Fibroblast of lung (primary cell): Measurements from ENCODE around the gene ARTN. TPM values are rescaled to one million over a fixed set of nuclear protein-coding genes. Genes with fewer than 3 reads are reported as not detected.

Experiments used
- DNase-seq, 2 donors: peaks; one replicate each; pipeline versions ENCODE4 v3.0.0 to v3.0.0-alpha.2; 2010; ENCODE audit warnings: low read depth in 2 of 2
- H2AFZ ChIP-seq: 2 replicates; pipeline ENCODE4 v1.5.1; 2012; ENCODE audit warnings: low read length, control low read depth, inconsistent platforms
- H3K27ac ChIP-seq: 2 replicates; pipeline ENCODE4 v1.5.1; 2011; ENCODE audit warnings: low read length, control low read depth; ENCODE audit not compliant: insufficient read depth
- H3K27me3 ChIP-seq: 2 replicates; pipeline ENCODE4 v1.5.1; 2011; ENCODE audit warnings: mild to moderate bottlenecking, low read length; ENCODE audit not compliant: control insufficient read depth, insufficient read depth
- H3K36me3 ChIP-seq: 2 replicates; pipeline ENCODE4 v1.5.1; 2011; ENCODE audit warnings: low read length; ENCODE audit not compliant: control insufficient read depth, insufficient read depth
- H3K4me1 ChIP-seq: 2 replicates; pipeline ENCODE4 v1.5.1; 2011; ENCODE audit warnings: low read length; ENCODE audit not compliant: control insufficient read depth, insufficient read depth; ENCODE audit errors: extremely low read depth
- H3K4me2 ChIP-seq: 2 replicates; pipeline ENCODE4 v1.5.1; 2011; ENCODE audit warnings: low read length, control low read depth; ENCODE audit not compliant: insufficient read depth; ENCODE audit errors: extremely low read depth
- H3K4me3 ChIP-seq, 4 experiments: fragments of 200-600 bp in 1 of 4; sonication (generic) in 1 of 4; replicated peaks in 1 of 4; 2 replicates each; pipeline ENCODE4 v1.5.1; 2011 to 2016; ENCODE audit warnings: low read length in 4 of 4, low read depth in 3 of 4, mild to moderate bottlenecking in 3 of 4, control low read depth in 2 of 4, inconsistent platforms in 1 of 4, mixed read lengths in 1 of 4; ENCODE audit not compliant: insufficient read depth in 1 of 4; ENCODE audit errors: control extremely low read depth in 1 of 4
- H3K79me2 ChIP-seq: 2 replicates; pipeline ENCODE4 v1.5.1; 2012; ENCODE audit warnings: mild to moderate bottlenecking, low read length, inconsistent platforms; ENCODE audit not compliant: control insufficient read depth, insufficient read depth
- H3K9ac ChIP-seq: 2 replicates; pipeline ENCODE4 v1.5.1; 2011; ENCODE audit warnings: mild to moderate bottlenecking, low read length, control low read depth; ENCODE audit not compliant: insufficient read depth
- H3K9me3 ChIP-seq: 2 replicates; pipeline ENCODE4 v1.5.1; 2012; ENCODE audit warnings: low read depth, low read length; ENCODE audit not compliant: control insufficient read depth, insufficient read depth
- H4K20me1 ChIP-seq: 2 replicates; pipeline ENCODE4 v1.5.1; 2011; ENCODE audit warnings: low read length; ENCODE audit not compliant: control insufficient read depth, insufficient read depth; ENCODE audit errors: extremely low read depth
- EZH2 ChIP-seq: IDR thresholded peaks from 2 replicates; pipeline ENCODE4 v1.5.1; 2012; ENCODE audit warnings: low read length, control low read depth, mild to moderate bottlenecking; ENCODE audit errors: missing control alignments
- polyA plus RNA-seq, 2 donors: library from polyadenylated mRNA; depleted of rRNA in 1 of 2; stranded (reverse) in 1 of 2; unstranded in 1 of 2; fragments of >200 nt; gene quantifications; 2 replicates each; pipeline ENCODE4 v1.2.1, GENCODE V29; 2011 to 2012; ENCODE audit warnings: missing spikeins in 1 of 2
- total RNA-seq: library from RNA; depleted of rRNA; stranded (reverse); fragments of >200 nt; gene quantifications from 2 replicates; pipeline ENCODE4 v1.2.1, GENCODE V29; 2014
- TF ChIP-seq, protein P1 (sequence below), 2 donors: IDR thresholded peaks in 1 of 2; conservative IDR thresholded peaks in 1 of 2; 1 replicate in 1 of 2; 2 replicates in 1 of 2; pipeline ENCODE4 v1.5.1; 2011 to 2012; ENCODE audit warnings: low read length in 2 of 2, control low read depth in 1 of 2, inconsistent platforms in 1 of 2, low read depth in 1 of 2, mild to moderate bottlenecking in 1 of 2

Gene ARTN
- total and polyA plus RNA-seq, 2 donors (not counting 1 experiment from before 2014, with no cell fraction given), result 0.06 to 0.50 TPM

DNA sequence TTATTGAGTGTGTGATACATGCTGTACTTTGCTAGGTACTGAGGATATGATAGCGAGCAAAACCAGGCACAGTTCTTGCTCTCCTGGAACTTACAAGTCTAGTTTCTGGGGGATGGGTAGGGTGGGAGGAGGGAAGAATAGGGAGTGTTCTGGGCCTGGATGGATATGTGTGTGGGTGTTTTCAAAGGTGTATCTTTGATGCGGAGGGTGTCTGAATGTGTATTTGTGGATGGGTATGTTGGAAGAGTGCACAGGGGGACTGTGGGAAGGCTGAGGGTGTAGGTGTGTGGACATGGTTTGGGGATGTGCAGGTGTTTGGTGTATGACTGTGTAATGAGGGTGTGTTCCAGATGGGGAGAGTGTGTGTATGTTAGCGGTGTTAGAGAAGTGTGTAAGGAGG lies 31.7 kb downstream of the ARTN start:
- Histone ChIP-seq H3K27me3 (no peaks in the 10 kb centered on the region), H3K79me2 (peaks cover under 1% of the 10 kb centered on the region), H3K4me1 (no peaks in the 10 kb centered on the region), H3K9me3 (no peaks in the 10 kb centered on the region), H2AFZ (no peak overlapping the region), H4K20me1 (no peaks in the 10 kb centered on the region), H3K4me3 (no peak overlapping the region), H3K9ac (no peak overlapping the region), H3K36me3 (peaks cover 13% of the 10 kb centered on the region), H3K4me2 (no peak overlapping the region), H3K27ac (no peak overlapping the region)
- DNase-seq, result no peak
- TF ChIP-seq, protein P1, sequence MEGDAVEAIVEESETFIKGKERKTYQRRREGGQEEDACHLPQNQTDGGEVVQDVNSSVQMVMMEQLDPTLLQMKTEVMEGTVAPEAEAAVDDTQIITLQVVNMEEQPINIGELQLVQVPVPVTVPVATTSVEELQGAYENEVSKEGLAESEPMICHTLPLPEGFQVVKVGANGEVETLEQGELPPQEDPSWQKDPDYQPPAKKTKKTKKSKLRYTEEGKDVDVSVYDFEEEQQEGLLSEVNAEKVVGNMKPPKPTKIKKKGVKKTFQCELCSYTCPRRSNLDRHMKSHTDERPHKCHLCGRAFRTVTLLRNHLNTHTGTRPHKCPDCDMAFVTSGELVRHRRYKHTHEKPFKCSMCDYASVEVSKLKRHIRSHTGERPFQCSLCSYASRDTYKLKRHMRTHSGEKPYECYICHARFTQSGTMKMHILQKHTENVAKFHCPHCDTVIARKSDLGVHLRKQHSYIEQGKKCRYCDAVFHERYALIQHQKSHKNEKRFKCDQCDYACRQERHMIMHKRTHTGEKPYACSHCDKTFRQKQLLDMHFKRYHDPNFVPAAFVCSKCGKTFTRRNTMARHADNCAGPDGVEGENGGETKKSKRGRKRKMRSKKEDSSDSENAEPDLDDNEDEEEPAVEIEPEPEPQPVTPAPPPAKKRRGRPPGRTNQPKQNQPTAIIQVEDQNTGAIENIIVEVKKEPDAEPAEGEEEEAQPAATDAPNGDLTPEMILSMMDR (conservative IDR thresholded peaks at IDR 0.05 in 1 of 2, IDR thresholded peaks at IDR 0.05 in 1 of 2; ENCODE audit: low read depth in 1 of 2, low read length in 2 of 2), result no peak
- TF ChIP-seq EZH2, result no peak

DNA sequence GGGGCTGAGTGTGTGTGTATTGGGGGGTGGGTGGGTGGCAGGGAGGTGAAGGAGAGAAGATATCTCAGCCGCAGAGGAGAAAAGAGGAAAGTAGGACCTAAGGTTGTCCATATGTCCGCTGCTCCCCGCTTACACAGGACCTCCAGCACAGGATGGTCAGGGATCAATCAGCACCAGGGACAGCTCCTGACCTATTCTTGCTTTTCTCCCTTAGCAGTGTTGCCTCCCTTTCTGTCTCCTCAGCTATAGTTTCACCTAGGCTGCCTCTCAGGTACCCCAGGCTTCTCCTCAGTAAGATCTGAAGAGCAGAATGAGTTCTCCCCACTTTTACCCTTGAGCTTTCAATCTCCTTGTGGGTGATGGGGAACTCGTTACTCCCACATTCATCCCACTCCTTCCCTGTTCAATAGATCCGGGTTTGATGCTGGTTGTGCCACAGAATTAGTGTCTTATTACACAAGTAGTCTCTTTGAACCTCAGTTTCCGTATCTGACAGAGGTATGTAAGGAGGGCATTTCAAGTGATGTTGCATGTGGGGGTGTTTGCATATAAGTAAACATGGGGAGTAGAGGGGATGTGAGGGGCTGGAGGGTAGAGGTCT lies 34.8 kb downstream of the ARTN start:
- peaks cover 4% of the 10 kb centered on the region for H3K79me2 ChIP-seq
- H3K4me3 ChIP-seq, result no peak overlapping the region
- no peak overlapping the region for H3K9ac ChIP-seq
- H3K27ac ChIP-seq, result no peak overlapping the region
- H3K4me1 ChIP-seq, result peaks cover 6% of the 10 kb centered on the region
- TF ChIP-seq, protein P1 (conservative IDR thresholded peaks at IDR 0.05 in 1 of 2, IDR thresholded peaks at IDR 0.05 in 1 of 2; ENCODE audit: low read depth in 1 of 2, low read length in 2 of 2), result no peak
- no peak for TF ChIP-seq EZH2
- no peaks in the 10 kb centered on the region for H4K20me1 ChIP-seq
- H2AFZ ChIP-seq, result no peak overlapping the region
- H3K9me3 ChIP-seq, result no peaks in the 10 kb centered on the region
- no peak for DNase-seq
- H3K27me3 ChIP-seq, result no peaks in the 10 kb centered on the region
- no peak overlapping the region for H3K4me2 ChIP-seq
- peaks cover 6% of the 10 kb centered on the region for H3K36me3 ChIP-seq

GRCh38 chr1:43969416-43969745 lies 35.8 kb downstream of the ARTN start:
- DNase-seq, result no peak
- H2AFZ ChIP-seq, result no peak overlapping the region
- peaks cover 6% of the 10 kb centered on the region for H3K36me3 ChIP-seq
- peak overlapping the region; percentile 60 for H3K4me2 ChIP-seq
- TF ChIP-seq, protein P1 (conservative IDR thresholded peaks at IDR 0.05 in 1 of 2, IDR thresholded peaks at IDR 0.05 in 1 of 2; ENCODE audit: low read depth in 1 of 2, low read length in 2 of 2), result no peak
- no peak for TF ChIP-seq EZH2
- no peaks in the 10 kb centered on the region for H3K27me3 ChIP-seq
- H3K4me1 ChIP-seq, result peaks cover 6% of the 10 kb centered on the region
- H3K9me3 ChIP-seq, result no peaks in the 10 kb centered on the region
- peak overlapping the region in 2 of 4 experiments; percentile 22 to 28 for H3K4me3 ChIP-seq
- peaks cover 4% of the 10 kb centered on the region for H3K79me2 ChIP-seq
- H4K20me1 ChIP-seq, result no peaks in the 10 kb centered on the region
- no peak overlapping the region for H3K27ac ChIP-seq
- no peak overlapping the region for H3K9ac ChIP-seq
